Ascending aorta (tissue), 2 donors: Measurements from ENCODE around the gene XIRP2. TPM values are rescaled to one million over a fixed set of nuclear protein-coding genes. Genes with fewer than 3 reads are reported as not detected.

Source experiments
- DNase-seq, 2 donors: peaks; one replicate each; pipeline ENCODE4 v3.0.0-alpha.2; 2019; ENCODE audit warnings: low spot score in 2 of 2
- H3K27ac ChIP-seq, 2 donors: fragments of 200-600 bp; sonication (generic); one replicate each; pipeline ENCODE4 v1.5.1; 2016 to 2017; ENCODE audit warnings: mild to moderate bottlenecking in 1 of 2
- H3K27me3 ChIP-seq: fragments of 200-600 bp; sonication (generic); one replicate; pipeline ENCODE4 v1.5.1; 2017
- H3K36me3 ChIP-seq, 2 donors: fragments of 200-600 bp; sonication (generic); one replicate each; pipeline ENCODE4 v1.5.1; 2016
- H3K4me1 ChIP-seq, 2 donors: fragments of 200-600 bp; sonication (generic); one replicate each; pipeline ENCODE4 v1.5.1; 2016 to 2017; ENCODE audit warnings: mild to moderate bottlenecking in 1 of 2
- H3K4me3 ChIP-seq, 2 donors: fragments of 200-600 bp; sonication (generic); one replicate each; pipeline ENCODE4 v1.5.1; 2016 to 2017; ENCODE audit warnings: mild to moderate bottlenecking in 1 of 2
- H3K9me3 ChIP-seq, 2 donors: fragments of 200-600 bp; sonication (generic); one replicate each; pipeline ENCODE4 v1.5.1; 2016
- CTCF ChIP-seq, 3 experiments: fragments of 200-600 bp in 2 of 3; fragments of 450-650 bp in 1 of 3; sonication (generic) in 2 of 3; IDR thresholded peaks; one replicate each; pipeline ENCODE4 v1.5.1; 2016 to 2019; ENCODE audit warnings: antibody characterized with exemption in 3 of 3, mild to moderate bottlenecking in 1 of 3, moderate library complexity in 1 of 3
- intact Hi-C: fragments of 100-400 bp; cut with DNase I; formaldehyde crosslinking; loops from one replicate; pipeline ENCODE4 v1.15.1; 2023
- total RNA-seq: library from RNA; depleted of rRNA; stranded (reverse); fragments of >200 nt; gene quantifications from one replicate; pipeline ENCODE4 v1.1.0, GENCODE V29; 2016

XIRP2 gene
- total RNA-seq, 1 donor from 2014 or later: 1.2 TPM

- H3K36me3 ChIP-seq: no peaks in the 10 kb centered on the region
- H3K27me3 ChIP-seq: no peaks in the 10 kb centered on the region
- no peak for DNase-seq
- peaks cover 0 to 3% of the 10 kb centered on the region in 2 donors for H3K4me1 ChIP-seq
- H3K27ac ChIP-seq: no peak overlapping the region
- intact Hi-C loops: no loop called here
- no peak for TF ChIP-seq CTCF (IDR thresholded peaks at IDR 0.05)
- no peak overlapping the region for H3K4me3 ChIP-seq
- no peaks in the 10 kb centered on the region for H3K9me3 ChIP-seq
Measured at GRCh38 chr2:167215595-167215994, 327.3 kb downstream of the XIRP2 start.

- no peak for DNase-seq
- Histone ChIP-seq H3K9me3 (no peaks in the 10 kb centered on the region), H3K4me3 (no peak overlapping the region), H3K36me3 (no peaks in the 10 kb centered on the region), H3K27me3 (no peaks in the 10 kb centered on the region), H3K4me1 (no peaks in the 10 kb centered on the region), H3K27ac (no peak overlapping the region)
- intact Hi-C loops: no loop called here
- TF ChIP-seq CTCF (IDR thresholded peaks at IDR 0.05): no peak
Measured at GRCh38 chr2:167237478-167237877, 349.2 kb downstream of the XIRP2 start.

- H3K9me3 ChIP-seq: no peaks in the 10 kb centered on the region
- intact Hi-C loops: no loop called here
- no peaks in the 10 kb centered on the region for H3K27me3 ChIP-seq
- DNase-seq: no peak
- no peak for TF ChIP-seq CTCF (IDR thresholded peaks at IDR 0.05)
- H3K4me1 ChIP-seq: no peaks in the 10 kb centered on the region
- no peaks in the 10 kb centered on the region for H3K36me3 ChIP-seq
- no peak overlapping the region for H3K27ac ChIP-seq
- H3K4me3 ChIP-seq: no peak overlapping the region
Measured at GRCh38 chr2:167240671-167241070, 352.4 kb downstream of the XIRP2 start.

GRCh38 chr2:167249197-167249596 is 360.9 kb downstream of the XIRP2 start:
- intact Hi-C loops: no loop called here

GRCh38 chr2:167253025-167253424 is 364.7 kb downstream of the XIRP2 start:
- Histone ChIP-seq H3K4me1 (no peaks in the 10 kb centered on the region), H3K27me3 (no peaks in the 10 kb centered on the region), H3K27ac (no peak overlapping the region), H3K4me3 (no peak overlapping the region), H3K9me3 (no peaks in the 10 kb centered on the region), H3K36me3 (no peaks in the 10 kb centered on the region)
- intact Hi-C loops: no loop called here
- TF ChIP-seq CTCF (IDR thresholded peaks at IDR 0.05): no peak
- no peak for DNase-seq

More at GRCh38 chr2:167249197-167249596, 360.9 kb downstream of the XIRP2 start:
- H3K4me1 ChIP-seq: no peaks in the 10 kb centered on the region
- H3K27ac ChIP-seq: no peak overlapping the region
- no peaks in the 10 kb centered on the region for H3K9me3 ChIP-seq
- no peak for DNase-seq
- no peaks in the 10 kb centered on the region for H3K36me3 ChIP-seq
- H3K4me3 ChIP-seq: no peak overlapping the region
- H3K27me3 ChIP-seq: no peaks in the 10 kb centered on the region
- TF ChIP-seq CTCF (IDR thresholded peaks at IDR 0.05): no peak

- no peaks in the 10 kb centered on the region for H3K4me1 ChIP-seq
- intact Hi-C loops: no loop called here
- no peak overlapping the region for H3K27ac ChIP-seq
- H3K36me3 ChIP-seq: no peaks in the 10 kb centered on the region
- no peak for TF ChIP-seq CTCF (IDR thresholded peaks at IDR 0.05)
- no peak overlapping the region for H3K4me3 ChIP-seq
- H3K27me3 ChIP-seq: no peaks in the 10 kb centered on the region
- DNase-seq: no peak
- no peaks in the 10 kb centered on the region for H3K9me3 ChIP-seq
Measured at GRCh38 chr2:167254721-167255120, 366.4 kb downstream of the XIRP2 start.
